DMS 273 (cell line): Measurements from ENCODE around the gene C12orf57.
A peak's percentile ranks its signal among the peaks of the same experiment; 100 is the strongest.

Source experiments
- DNase-seq: peaks from one replicate; lab custom pipeline; 2025; ENCODE audit not compliant: unreplicated experiment; lab: John Stamatoyannopoulos, UW

C12orf57 gene

DNA sequence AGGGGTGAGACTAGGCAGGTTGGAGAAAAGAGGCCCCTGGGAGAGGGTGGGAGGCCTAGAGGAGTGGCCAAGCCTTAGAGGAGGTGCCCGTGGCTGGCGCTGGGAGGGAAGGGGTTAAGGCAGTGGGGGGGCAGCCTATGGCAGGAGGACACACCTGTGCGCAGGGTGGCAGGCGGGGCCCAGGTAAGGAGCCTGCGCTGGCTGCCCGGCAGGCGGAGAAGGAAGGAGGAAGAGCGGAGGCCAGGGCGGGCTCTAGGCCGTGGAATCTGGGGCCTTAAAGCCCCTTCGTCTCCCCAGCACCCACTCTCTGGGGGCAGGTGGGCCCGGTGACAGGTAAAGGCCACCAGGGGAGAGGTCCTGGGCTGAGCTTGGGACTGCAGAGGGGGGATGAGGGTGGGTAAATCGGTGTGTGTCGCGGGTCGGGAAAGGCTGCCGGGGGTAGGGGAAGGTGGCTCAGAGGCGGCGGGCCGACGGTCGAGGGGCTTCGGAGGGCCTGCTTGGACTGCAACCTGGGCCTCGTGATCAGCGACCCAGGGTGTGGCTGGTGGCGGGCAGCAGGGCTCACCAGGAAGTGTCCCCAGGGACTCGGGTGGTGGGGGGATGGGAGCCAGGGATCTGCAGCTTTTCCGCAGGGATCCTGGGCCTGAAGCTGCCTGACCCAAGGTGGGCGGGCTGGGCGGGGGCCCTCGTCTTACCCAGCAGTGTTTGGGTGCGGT lies 19.4 kb downstream of the C12orf57 start:
- DNase-seq, result no peak

DNA sequence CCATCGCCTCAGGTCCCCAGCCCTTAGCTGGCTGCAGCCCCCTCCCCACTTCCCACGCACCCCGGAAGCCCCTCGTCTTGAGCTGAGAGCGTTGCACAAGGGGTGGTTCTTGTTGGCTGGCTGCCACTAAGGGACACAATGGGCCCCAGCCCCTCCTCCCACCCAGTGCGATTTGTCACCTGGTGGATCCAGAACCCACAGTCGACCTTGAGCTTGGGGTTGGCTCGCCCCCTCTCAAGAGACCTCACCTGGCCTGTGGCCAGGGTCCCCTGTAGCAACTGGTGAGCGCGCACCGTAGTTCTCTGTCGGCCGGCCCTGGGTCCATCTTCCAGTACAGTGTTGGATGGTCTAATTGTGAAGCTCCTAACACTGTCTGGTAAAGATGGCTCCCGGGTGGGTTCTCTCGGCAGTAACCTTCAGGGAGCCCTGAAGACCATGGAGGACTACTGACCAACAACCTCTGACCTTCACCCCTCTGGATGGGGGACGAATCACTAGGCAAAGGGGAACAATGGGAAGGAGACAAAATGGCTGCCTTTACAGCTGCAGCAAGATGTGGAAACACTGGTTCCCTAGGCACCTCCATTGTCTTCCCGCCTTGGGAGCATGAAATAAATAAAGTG lies 20.1 kb downstream of the C12orf57 start:
- no peak for DNase-seq

DNA sequence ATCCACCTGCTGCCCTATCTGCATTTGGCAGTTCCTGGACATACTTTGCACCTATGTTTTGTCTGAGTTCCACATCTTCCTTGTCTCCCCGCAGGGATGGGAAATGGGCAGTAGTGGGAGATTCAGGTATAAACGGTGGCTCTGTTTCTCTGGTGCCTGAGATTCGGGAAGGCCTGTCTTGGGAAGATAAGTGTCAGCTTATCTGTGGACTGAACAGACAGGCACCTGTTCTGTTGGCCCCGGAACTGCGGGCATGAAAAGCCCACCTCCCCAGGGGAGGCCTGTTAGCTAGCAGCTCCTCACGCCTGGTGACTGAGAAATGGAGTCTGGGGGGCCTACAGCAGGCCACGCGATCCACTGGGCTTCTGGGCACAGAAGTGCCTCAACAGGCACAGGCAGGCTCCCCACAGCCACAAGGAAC lies 20.8 kb downstream of the C12orf57 start:
- DNase-seq, result no peak

DNA sequence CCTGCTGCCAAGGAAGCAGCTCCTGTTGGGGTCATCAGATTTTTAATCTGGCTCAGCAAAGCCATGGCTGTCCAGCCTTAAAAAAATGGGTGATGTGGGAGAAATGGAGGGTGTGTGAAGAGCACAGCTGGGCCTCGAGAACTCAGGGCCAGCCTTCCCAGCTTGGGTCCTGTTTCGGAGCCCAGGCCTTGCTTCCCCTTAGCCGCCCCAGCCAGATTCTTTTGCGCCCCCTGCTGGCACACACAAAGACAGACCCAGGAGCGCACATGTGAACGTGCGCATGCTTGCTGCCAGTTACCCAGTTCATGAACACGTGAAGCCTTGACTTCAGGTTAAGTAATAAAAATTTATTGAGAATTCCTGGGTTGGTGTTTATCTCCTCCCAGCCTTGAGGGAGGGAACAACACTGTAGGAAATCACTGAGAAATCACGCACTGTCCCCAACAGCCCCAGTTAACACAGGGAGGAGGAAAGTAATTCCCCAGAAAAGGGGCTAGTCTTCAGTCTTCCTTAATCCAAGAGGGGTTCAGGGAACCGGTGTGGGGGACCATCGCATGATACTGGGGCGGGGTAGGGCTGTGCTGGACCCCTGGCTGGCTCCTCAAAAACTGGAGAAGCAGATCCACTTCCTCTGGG lies 21.3 kb downstream of the C12orf57 start:
- peak; percentile 91 for DNase-seq

- peak; percentile 43 for DNase-seq
Observed at GRCh38 chr12:6965714-6966113, 21.9 kb downstream of the C12orf57 start.

DNA sequence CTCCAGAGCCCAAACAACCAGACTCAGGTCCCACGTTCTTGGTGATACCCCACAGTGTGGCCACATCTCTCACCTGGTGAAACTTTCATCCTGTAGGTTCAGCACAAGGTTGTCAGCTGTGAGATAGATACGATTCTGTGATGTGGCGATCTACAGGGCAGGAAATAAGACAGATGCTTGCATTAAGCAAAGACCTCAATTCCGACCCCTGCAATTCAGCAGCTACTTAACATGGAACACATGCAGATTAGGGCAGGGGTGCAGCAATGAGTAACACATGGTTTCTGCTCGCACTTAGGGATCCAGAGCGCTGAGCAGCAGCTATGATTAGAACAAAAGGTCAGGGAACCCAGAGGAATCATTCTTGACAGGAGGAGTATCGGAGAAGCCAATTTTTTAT lies 22.5 kb downstream of the C12orf57 start:
- no peak for DNase-seq

GRCh38 chr12:6967651-6968100 lies 23.9 kb downstream of the C12orf57 start:
- no peak for DNase-seq

DNA sequence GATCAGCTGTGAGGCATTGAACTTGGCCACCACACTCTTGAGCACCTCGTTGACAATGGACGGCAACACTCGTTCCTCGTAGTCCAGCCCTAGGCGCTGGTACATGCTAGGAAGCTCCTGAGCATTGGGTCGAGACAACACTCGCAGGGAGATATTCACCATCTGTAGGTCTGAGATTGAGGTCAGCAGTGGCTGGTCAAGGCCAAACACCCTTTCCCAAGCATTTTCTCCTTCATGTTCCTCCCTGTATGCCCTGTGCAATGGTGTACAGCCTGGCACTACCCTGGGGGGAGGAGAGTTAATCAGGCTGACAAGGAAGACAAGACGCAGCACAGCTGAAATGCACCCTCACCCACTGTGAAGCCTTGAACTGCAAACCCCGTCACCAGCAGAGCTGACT lies 24.6 kb downstream of the C12orf57 start:
- DNase-seq, result no peak

DNA sequence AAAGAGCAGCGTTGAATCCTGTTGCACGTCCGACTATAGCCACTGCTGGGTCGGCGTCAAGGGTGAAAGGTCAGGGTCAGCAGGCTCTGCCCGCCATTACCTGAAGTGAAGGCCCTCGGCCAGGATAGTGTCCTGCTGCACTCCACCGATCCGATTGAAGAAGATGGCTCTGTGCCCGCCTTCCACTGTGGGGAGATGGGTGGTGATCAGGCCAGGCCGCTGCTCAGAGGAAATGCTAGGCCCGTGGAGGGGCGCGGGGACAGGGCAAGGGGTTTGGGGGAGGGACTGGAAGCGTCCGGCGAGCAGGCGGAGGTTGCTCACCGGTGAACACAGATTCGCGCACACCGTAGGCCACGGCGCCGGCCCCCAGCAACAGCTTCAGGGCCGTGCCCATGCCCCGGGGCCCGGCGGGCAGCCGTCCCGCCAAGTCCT lies 26.3 kb downstream of the C12orf57 start:
- no peak for DNase-seq

DNA sequence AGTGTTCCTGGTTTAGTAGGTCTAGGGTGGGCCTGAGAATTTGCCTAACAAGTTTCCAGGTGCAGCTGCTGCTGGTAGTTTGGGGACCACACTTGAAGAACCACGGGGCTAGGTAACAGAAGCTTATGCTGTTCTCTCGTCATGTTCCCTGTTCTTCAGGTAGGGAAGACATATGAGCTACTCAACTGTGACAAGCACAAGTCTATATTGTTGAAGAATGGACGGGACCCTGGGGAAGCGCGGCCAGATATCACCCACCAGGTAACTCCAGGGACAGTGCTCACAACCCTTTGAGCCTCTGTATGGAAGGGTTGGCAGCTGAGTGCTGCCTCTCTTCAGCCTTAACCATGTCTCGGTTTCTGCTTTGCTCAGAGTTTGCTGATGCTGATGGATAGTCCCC lies 30.4 kb downstream of the C12orf57 start:
- no peak for DNase-seq

- no peak for DNase-seq
Observed at GRCh38 chr12:6975297-6976032, 31.6 kb downstream of the C12orf57 start.

- no peak for DNase-seq
Observed at GRCh38 chr12:6977653-6978052, 33.8 kb downstream of the C12orf57 start.

DNA sequence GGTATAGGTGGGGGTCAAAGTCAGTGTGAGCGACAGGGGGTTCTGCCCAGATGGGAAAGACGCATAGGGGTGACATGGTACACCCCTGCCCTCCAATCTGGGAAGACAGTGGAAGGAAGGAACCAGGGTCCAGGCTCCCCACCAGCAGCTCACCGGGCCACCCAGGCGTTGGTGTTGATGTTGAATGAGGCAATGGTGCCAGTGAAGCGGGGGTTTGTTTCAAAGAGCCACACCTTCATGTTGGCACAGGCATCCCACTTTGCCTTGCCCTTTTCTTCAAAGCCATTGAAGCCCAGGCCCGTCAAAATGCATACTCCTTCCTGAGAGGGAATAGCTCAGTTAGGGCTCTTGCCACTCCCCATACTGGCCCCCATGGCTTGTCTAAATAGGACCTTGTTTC lies 34.4 kb downstream of the C12orf57 start:
- DNase-seq, result no peak

DNA sequence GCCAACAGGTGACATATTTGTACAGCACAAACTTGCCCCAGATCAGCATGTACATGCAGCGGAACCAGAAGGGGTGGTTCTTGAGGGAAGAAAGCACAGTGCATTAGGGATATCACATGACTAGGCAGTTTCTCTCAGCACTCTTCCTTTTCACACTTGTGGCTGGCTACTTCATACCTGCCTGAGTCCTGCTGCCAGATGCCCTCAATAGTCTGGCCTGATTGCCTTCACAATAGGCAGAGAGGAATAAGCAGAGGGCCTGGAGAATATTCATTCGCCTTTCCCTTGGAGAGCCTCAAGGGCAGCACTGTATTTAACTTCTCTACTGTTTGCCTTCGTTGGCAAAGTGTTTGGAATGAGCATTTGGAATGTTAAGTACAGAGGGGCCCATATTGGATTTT lies 34.8 kb downstream of the C12orf57 start:
- DNase-seq, result no peak

DNA sequence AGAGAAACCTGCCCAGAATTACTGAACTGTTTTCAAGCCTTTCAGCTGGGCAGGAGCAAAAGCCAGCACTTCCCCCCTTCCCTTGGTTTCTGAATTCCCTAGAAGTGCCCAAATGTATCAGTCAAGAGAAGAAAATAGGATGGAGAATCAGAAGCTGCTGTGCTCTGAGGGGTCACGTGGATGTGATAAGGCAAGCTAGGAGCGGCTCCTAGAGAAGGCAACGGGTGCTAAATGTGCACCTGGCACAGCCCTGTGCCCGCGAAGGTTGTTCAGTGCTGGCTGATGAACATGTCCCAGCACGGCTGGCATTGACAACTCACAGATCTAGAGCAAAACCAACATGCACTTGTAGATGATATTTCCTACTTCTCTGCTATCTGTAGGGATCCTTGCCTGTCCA lies 35.2 kb downstream of the C12orf57 start:
- no peak for DNase-seq

- no peak for DNase-seq
Observed at GRCh38 chr12:6979453-6979852, 35.6 kb downstream of the C12orf57 start.

- no peak for DNase-seq
Observed at GRCh38 chr12:6980075-6980474, 36.3 kb downstream of the C12orf57 start.

- DNase-seq, result no peak
Observed at GRCh38 chr12:6980740-6981139, 36.9 kb downstream of the C12orf57 start.

GRCh38 chr12:6981152-6982052 lies 37.6 kb downstream of the C12orf57 start:
- DNase-seq, result no peak

- no peak for DNase-seq
Observed at GRCh38 chr12:6982532-6982931, 38.7 kb downstream of the C12orf57 start.
